CD14-positive monocyte (primary cell): ENCODE results near the gene KAT6B. TPM values are rescaled to one million over a fixed set of nuclear protein-coding genes. Genes with fewer than 3 reads are reported as not detected.

Experiments used
- DNase-seq, 3 donors: peaks; one replicate each; pipeline ENCODE4 v3.0.0-alpha.2; 2011 to 2022
- H2AFZ ChIP-seq: 2 replicates; pipeline ENCODE4 v1.6.0; 2012; ENCODE audit warnings: mild to moderate bottlenecking, low read depth, low read length, inconsistent platforms; ENCODE audit not compliant: insufficient read depth, poor library complexity, severe bottlenecking
- H3K27ac ChIP-seq, 2 donors: 1 replicate in 1 of 2; 2 replicates in 1 of 2; pipeline ENCODE4 v1.5.1; 2012 to 2013; ENCODE audit warnings: low read length in 2 of 2, control low read depth in 1 of 2, inconsistent platforms in 1 of 2, low read depth in 1 of 2, mild to moderate bottlenecking in 1 of 2
- H3K27me3 ChIP-seq, 2 donors: one replicate each; pipeline versions ENCODE4 v1.6.0 to v1.6.1; 2011 to 2013; ENCODE audit warnings: low read length in 2 of 2; ENCODE audit not compliant: control insufficient read depth in 2 of 2, insufficient read depth in 2 of 2
- H3K36me3 ChIP-seq, 2 donors: replicated peaks in 1 of 2; 1 replicate in 1 of 2; 2 replicates in 1 of 2; pipeline versions ENCODE4 v1.5.1 to v1.6.1; 2012 to 2013; ENCODE audit warnings: low read length in 2 of 2, control low read depth in 1 of 2, inconsistent platforms in 1 of 2, mild to moderate bottlenecking in 1 of 2; ENCODE audit not compliant: insufficient read depth in 2 of 2, control insufficient read depth in 1 of 2
- H3K4me1 ChIP-seq, 2 donors: 1 replicate in 1 of 2; 2 replicates in 1 of 2; pipeline versions ENCODE4 v1.5.1 to v1.6.1; 2012 to 2013; ENCODE audit warnings: low read length in 2 of 2, control low read depth in 1 of 2, inconsistent platforms in 1 of 2, mild to moderate bottlenecking in 1 of 2, moderate library complexity in 1 of 2; ENCODE audit not compliant: insufficient read depth in 2 of 2, control insufficient read depth in 1 of 2
- H3K4me2 ChIP-seq: replicated peaks from 2 replicates; pipeline ENCODE3; 2012; ENCODE audit warnings: low read length, moderate library complexity, mild to moderate bottlenecking; ENCODE audit not compliant: poor library complexity, severe bottlenecking; ENCODE audit errors: extremely low read depth
- H3K4me3 ChIP-seq, 3 experiments: fragments of 200-600 bp in 1 of 3; sonication (generic) in 1 of 3; replicated peaks in 1 of 3; 1 replicate in 2 of 3; 2 replicates in 1 of 3; pipeline ENCODE4 v1.5.1; 2011 to 2013; ENCODE audit warnings: low read length in 3 of 3, mild to moderate bottlenecking in 3 of 3, control low read depth in 2 of 3, low read depth in 2 of 3, inconsistent platforms in 1 of 3, moderate library complexity in 1 of 3
- H3K79me2 ChIP-seq: 2 replicates; pipeline ENCODE4 v1.6.0; 2012; ENCODE audit warnings: mild to moderate bottlenecking, control low read depth, inconsistent platforms, low read length, moderate library complexity; ENCODE audit not compliant: insufficient read depth
- H3K9ac ChIP-seq: 2 replicates; pipeline ENCODE4 v1.6.0; 2017; ENCODE audit warnings: low read length, mild to moderate bottlenecking; ENCODE audit not compliant: insufficient read depth, poor library complexity, severe bottlenecking
- H3K9me3 ChIP-seq, 2 donors: replicated peaks in 1 of 2; 1 replicate in 1 of 2; 2 replicates in 1 of 2; pipeline versions ENCODE4 v1.5.1 to v1.6.1; 2012 to 2013; ENCODE audit warnings: low read length in 2 of 2, control low read depth in 1 of 2; ENCODE audit not compliant: control insufficient read depth in 1 of 2, insufficient read depth in 1 of 2
- H4K20me1 ChIP-seq: 2 replicates; pipeline ENCODE4 v1.6.0; 2012; ENCODE audit warnings: mild to moderate bottlenecking, low read length, control low read depth, moderate library complexity; ENCODE audit not compliant: insufficient read depth
- H3K27ac Mint-ChIP-seq, 7 donors: one replicate each; pipeline ENCODE4 v1.8.0; 2020; ENCODE audit warnings: mild to moderate bottlenecking in 7 of 7, mixed read lengths in 7 of 7, moderate library complexity in 6 of 7, inconsistent platforms in 2 of 7
- H3K27me3 Mint-ChIP-seq, 3 donors: one replicate each; pipeline ENCODE4 v1.8.0; 2021 to 2022; ENCODE audit warnings: low read depth in 3 of 3, mild to moderate bottlenecking in 3 of 3, mixed read lengths in 3 of 3, moderate library complexity in 3 of 3, inconsistent platforms in 1 of 3
- H3K36me3 Mint-ChIP-seq, 2 donors: one replicate each; pipeline ENCODE4 v1.8.0; 2020; ENCODE audit warnings: mixed read lengths in 2 of 2, inconsistent platforms in 1 of 2, mild to moderate bottlenecking in 1 of 2
- H3K4me1 Mint-ChIP-seq: one replicate; pipeline ENCODE4 v1.8.0; 2020; ENCODE audit warnings: mild to moderate bottlenecking, mixed read lengths
- H3K4me3 Mint-ChIP-seq, 2 donors: one replicate each; pipeline ENCODE4 v1.8.0; 2020; ENCODE audit warnings: mild to moderate bottlenecking in 2 of 2, mixed read lengths in 2 of 2, moderate library complexity in 1 of 2
- H3K9me3 Mint-ChIP-seq, 7 donors: one replicate each; pipeline ENCODE4 v1.8.0; 2020 to 2022; ENCODE audit warnings: mixed read lengths in 7 of 7, mild to moderate bottlenecking in 6 of 7, moderate library complexity in 6 of 7, inconsistent platforms in 2 of 7
- CTCF ChIP-seq: fragments of 200-600 bp; IDR thresholded peaks from one replicate; pipeline ENCODE4 v1.8.0; 2022; ENCODE audit warnings: antibody characterized with exemption, mild to moderate bottlenecking
- WGBS: methylation state at CpG from one replicate; pipeline ENCODE4 v1.1.5; 2013; ENCODE audit warnings: missing lambda C conversion rate; ENCODE audit not compliant: insufficient coverage; 5-methylcytosine and 5-hydroxymethylcytosine counted together
- intact Hi-C, 2 donors: fragments of 100-400 bp; cut with micrococcal nuclease; formaldehyde crosslinking; loops; one replicate each; pipeline versions ENCODE4 v1.15.0 to v1.15.1; 2023
- polyA plus RNA-seq, 3 donors: library from polyadenylated mRNA; depleted of rRNA in 1 of 3; unstranded in 2 of 3; stranded (reverse) in 1 of 3; fragments of 300-500 nt in 2 of 3; fragments of >200 nt in 1 of 3; fragmentation: Illumina TruSeq in 2 of 3; gene quantifications; 1 replicate in 2 of 3; 2 replicates in 1 of 3; pipeline ENCODE4 v1.2.3, GENCODE V29; 2012 to 2021

The KAT6B gene
- polyA plus RNA-seq, 3 donors, result 3.3 to 6.4 (median 6.2) TPM

GRCh38 chr10:75081379-75081778, 255.0 kb downstream of the KAT6B start:
- no peak for DNase-seq
- Histone ChIP-seq H4K20me1 (no peaks in the 10 kb centered on the region), H3K79me2 (no peaks in the 10 kb centered on the region), H3K9ac (no peak overlapping the region), H3K4me2 (no peak overlapping the region), H3K4me1 (no peaks in the 10 kb centered on the region), H3K27me3 (no peaks in the 10 kb centered on the region), H3K27ac (no peak overlapping the region), H3K36me3 (no peaks in the 10 kb centered on the region), H3K4me3 (no peak overlapping the region), H3K9me3 (peaks cover 0 to 7% of the 10 kb centered on the region in 2 donors), H2AFZ (no peak overlapping the region)
- peaks cover 6 to 10% (median 7%) of the 10 kb centered on the region in 7 donors for H3K9me3 Mint-ChIP-seq
- TF ChIP-seq CTCF, result no peak
- no peaks in the 10 kb centered on the region for H3K4me1 Mint-ChIP-seq
- H3K27me3 Mint-ChIP-seq, result no peaks in the 10 kb centered on the region
- WGBS, result 98% methylated on average over 3 of the region's 5 CpGs
- H3K36me3 Mint-ChIP-seq, result no peaks in the 10 kb centered on the region
- H3K4me3 Mint-ChIP-seq, result no peak overlapping the region
- peak overlapping the region in 1 of 7 donors; percentile 6 for H3K27ac Mint-ChIP-seq
- intact Hi-C loops, result no loop called here
